Inflammatory macrophage treated with lipopolysaccharide for 1 hour (primary cell): ENCODE results near the gene AK3.

ENCODE experiments used
- DNase-seq, 2 donors: peaks; one replicate each; pipeline ENCODE4 v3.0.0-alpha.2; 2020 to 2022

Gene AK3

GRCh38 chr9:4701526-4701925 is 39.5 kb downstream of the AK3 start:
- DNase-seq: no peak

GRCh38 chr9:4700932-4701331 is 40.1 kb downstream of the AK3 start:
- no peak for DNase-seq

GRCh38 chr9:4700091-4700490 is 40.9 kb downstream of the AK3 start:
- DNase-seq: no peak

- no peak for DNase-seq
Measured at GRCh38 chr9:4691795-4692194, 49.2 kb downstream of the AK3 start.

GRCh38 chr9:4690144-4690543 is 50.9 kb downstream of the AK3 start:
- DNase-seq: no peak

GRCh38 chr9:4689687-4690104 is 51.3 kb downstream of the AK3 start:
- DNase-seq: no peak

GRCh38 chr9:4689021-4689420 is 52.0 kb downstream of the AK3 start:
- no peak for DNase-seq

- DNase-seq: no peak
Measured at GRCh38 chr9:4686584-4686983, 54.4 kb downstream of the AK3 start.

GRCh38 chr9:4686112-4686511 is 54.9 kb downstream of the AK3 start:
- DNase-seq: no peak

- DNase-seq: no peak
Measured at GRCh38 chr9:4684820-4685219, 56.2 kb downstream of the AK3 start.

GRCh38 chr9:4680750-4681149 is 60.3 kb downstream of the AK3 start:
- peak; percentile 59 to 71 for DNase-seq

GRCh38 chr9:4680173-4680525 is 60.9 kb downstream of the AK3 start:
- DNase-seq: peak in 1 of 2 donors; percentile 10

GRCh38 chr9:4679268-4680172 is 61.5 kb downstream of the AK3 start, which contains the start of gene CDC37L1:
Gene CDC37L1 (plus strand): TSS chr9:4679569. CDS start chr9:4679768, 199 bp downstream.
- DNase-seq: peak; percentile 93 to 99

GRCh38 chr9:4678679-4679267 is 62.2 kb downstream of the AK3 start:
- peak in 1 of 2 donors; percentile 36 for DNase-seq

- no peak for DNase-seq
Measured at GRCh38 chr9:4677392-4677791, 63.6 kb downstream of the AK3 start.

GRCh38 chr9:4674783-4675182 is 66.2 kb downstream of the AK3 start:
- no peak for DNase-seq

- no peak for DNase-seq
Measured at GRCh38 chr9:4671737-4672136, 69.3 kb downstream of the AK3 start.

GRCh38 chr9:4670591-4670990 is 70.4 kb downstream of the AK3 start:
- DNase-seq: no peak

- DNase-seq: no peak
Measured at GRCh38 chr9:4669890-4670289, 71.1 kb downstream of the AK3 start.

- DNase-seq: no peak
Measured at GRCh38 chr9:4668604-4669003, 72.4 kb downstream of the AK3 start.

GRCh38 chr9:4667681-4668080 is 73.3 kb downstream of the AK3 start:
- DNase-seq: no peak

- DNase-seq: peak in 1 of 2 donors; percentile 33
Measured at GRCh38 chr9:4666042-4666699, 74.8 kb downstream of the AK3 start, which contains the start of gene SPATA6L. Gene SPATA6L (minus strand): TSS chr9:4666480. CDS start chr9:4666250, 230 bp downstream.

- DNase-seq: no peak
Measured at GRCh38 chr9:4665357-4665756, 75.6 kb downstream of the AK3 start.

- peak; percentile 17 to 51 for DNase-seq
Measured at GRCh38 chr9:4663956-4664355, 77.0 kb downstream of the AK3 start.
